A673 (cell line): Measurements from ENCODE around the gene ADAM19.

Source experiments
- CTCF ChIP-seq: fragments of 300-800, 200-600 bp; sonication (generic); conservative IDR thresholded peaks from 2 replicates; pipeline ENCODE4 v1.5.1; 2017; ENCODE audit warnings: low read depth, mild to moderate bottlenecking, antibody characterized with exemption, low read length, moderate library complexity, mixed read lengths
- EZH2 ChIP-seq: fragments of 200-600 bp; sonication (generic); IDR thresholded peaks from 2 replicates; pipeline ENCODE4 v1.6.1; 2017; ENCODE audit warnings: borderline replicate concordance, low read depth, mild to moderate bottlenecking, mixed read lengths, antibody characterized with exemption, low read length; ENCODE audit not compliant: poor library complexity, severe bottlenecking

GRCh38 chr5:157592594-157592993, 17.0 kb upstream of the ADAM19 start:
- no peak for TF ChIP-seq CTCF
- TF ChIP-seq EZH2, result no peak
